Neural progenitor cell (in vitro differentiated cells): ENCODE data around the gene LMNTD1. TPM values are rescaled to one million over a fixed set of nuclear protein-coding genes. Genes with fewer than 3 reads are reported as not detected.
"Not testable (repeated sequence)": the region's sequence is repeated elsewhere in the genome, so short reads cannot be mapped to it uniquely, and the experiment has no call there.

Source experiments
- DNase-seq: peaks from one replicate; pipeline ENCODE4 v3.0.0-alpha.2; 2016; ENCODE audit warnings: low spot score
- H2AFZ ChIP-seq: fragments of 200-600 bp; sonication (generic); replicated peaks from 2 replicates; pipeline ENCODE4 v1.6.1; 2016; ENCODE audit warnings: antibody characterized with exemption
- H3F3A ChIP-seq: fragments of 200-600 bp; sonication (generic); 2 replicates; pipeline ENCODE4 v1.6.1; 2016; ENCODE audit warnings: antibody characterized with exemption, low read depth
- H3K27ac ChIP-seq: fragments of 200-600 bp; sonication (generic); 2 replicates; pipeline ENCODE4 v1.5.1; 2016; ENCODE audit warnings: mild to moderate bottlenecking
- H3K27me3 ChIP-seq: fragments of 200-600 bp; sonication (generic); 2 replicates; pipeline ENCODE4 v1.6.1; 2016; ENCODE audit warnings: mild to moderate bottlenecking, moderate library complexity
- H3K36me3 ChIP-seq: fragments of 200-600 bp; sonication (generic); 2 replicates; pipeline ENCODE4 v1.5.1; 2016
- H3K4me1 ChIP-seq: fragments of 200-600 bp; sonication (generic); 2 replicates; pipeline ENCODE4 v1.6.1; 2016; ENCODE audit warnings: mixed run types
- H3K4me2 ChIP-seq: fragments of 200-600 bp; sonication (generic); 2 replicates; pipeline ENCODE4 v1.6.1; 2016
- H3K4me3 ChIP-seq: fragments of 200-600 bp; sonication (generic); 2 replicates; pipeline ENCODE4 v1.5.1; 2016
- H3K79me2 ChIP-seq: fragments of 200-600 bp; sonication (generic); 2 replicates; pipeline ENCODE4 v1.6.1; 2016; ENCODE audit warnings: low read depth
- H3K9ac ChIP-seq: fragments of 200-600 bp; sonication (generic); 2 replicates; pipeline ENCODE4 v1.6.1; 2016
- H3K9me3 ChIP-seq: fragments of 200-600 bp; sonication (generic); 2 replicates; pipeline ENCODE4 v1.5.1; 2016; ENCODE audit warnings: low read depth
- H4K20me1 ChIP-seq: fragments of 200-600 bp; sonication (generic); 2 replicates; pipeline ENCODE4 v1.6.1; 2016; ENCODE audit warnings: low read depth
- H3K27ac Mint-ChIP-seq: 3 replicates; pipeline ENCODE4 v1.8.0; 2021; ENCODE audit warnings: mixed read lengths
- H3K27me3 Mint-ChIP-seq: 2 replicates; pipeline ENCODE4 v1.8.0; 2022; ENCODE audit warnings: low read depth, mild to moderate bottlenecking, inconsistent platforms, moderate library complexity, mixed read lengths; ENCODE audit not compliant: insufficient read depth
- H3K36me3 Mint-ChIP-seq: 3 replicates; pipeline ENCODE4 v1.8.0; 2021; ENCODE audit warnings: mixed read lengths
- H3K4me1 Mint-ChIP-seq: 3 replicates; pipeline ENCODE4 v1.8.0; 2021; ENCODE audit warnings: mixed read lengths
- H3K4me3 Mint-ChIP-seq: 3 replicates; pipeline ENCODE4 v1.8.0; 2021; ENCODE audit warnings: mild to moderate bottlenecking, moderate library complexity, mixed read lengths
- H3K9me3 Mint-ChIP-seq: 3 replicates; pipeline ENCODE4 v1.8.0; 2020; ENCODE audit warnings: mixed read lengths
- EZH2 ChIP-seq: fragments of 200-600 bp; sonication (generic); IDR thresholded peaks from 2 replicates; pipeline ENCODE4 v1.6.1; 2017; ENCODE audit warnings: antibody characterized with exemption, mild to moderate bottlenecking, moderate library complexity
- EZH2phosphoT487 ChIP-seq: fragments of 200-600 bp; sonication (generic); IDR thresholded peaks from 2 replicates; pipeline ENCODE4 v1.6.1; 2017; ENCODE audit warnings: antibody characterized with exemption
- total RNA-seq: library from RNA; depleted of rRNA; stranded (reverse); fragments of >200 nt; gene quantifications from 2 replicates; pipeline ENCODE4 v1.2.3, GENCODE V29; 2015; ENCODE audit warnings: low replicate concordance
- TF ChIP-seq, protein P1 (sequence below): fragments of 200-600 bp; sonication (generic); IDR thresholded peaks from 2 replicates; pipeline ENCODE4 v1.5.1; 2017; ENCODE audit warnings: antibody characterized with exemption, mild to moderate bottlenecking

The LMNTD1 gene
- total RNA-seq, 1 donor from 2014 or later = not detected

GRCh38 chr12:25494926-25495325, 58.2 kb downstream of the LMNTD1 start:
- Mint-ChIP-seq H3K4me1 (peaks cover 6% of the 10 kb centered on the region), H3K9me3 (peaks cover 11% of the 10 kb centered on the region), H3K27ac (no peak overlapping the region), H3K36me3 (no peaks in the 10 kb centered on the region), H3K4me3 (no peak overlapping the region), H3K27me3 (no peaks in the 10 kb centered on the region)
- DNase-seq = no peak
- H3K79me2 ChIP-seq = no peaks in the 10 kb centered on the region
- H3K4me2 ChIP-seq = no peak overlapping the region
- no peak overlapping the region for H3K4me3 ChIP-seq
- peaks cover 24% of the 10 kb centered on the region for H3K4me1 ChIP-seq
- no peak overlapping the region for H3K9ac ChIP-seq
- H3F3A ChIP-seq = peaks cover 21% of the 10 kb centered on the region
- H3K36me3 ChIP-seq = no peaks in the 10 kb centered on the region
- no peak overlapping the region for H3K27ac ChIP-seq
- H3K9me3 ChIP-seq = peaks cover 5% of the 10 kb centered on the region
- peaks cover 48% of the 10 kb centered on the region for H3K27me3 ChIP-seq
- H4K20me1 ChIP-seq = no peaks in the 10 kb centered on the region
- no peak for TF ChIP-seq EZH2
- no peak for TF ChIP-seq EZH2phosphoT487
- TF ChIP-seq, protein P1, sequence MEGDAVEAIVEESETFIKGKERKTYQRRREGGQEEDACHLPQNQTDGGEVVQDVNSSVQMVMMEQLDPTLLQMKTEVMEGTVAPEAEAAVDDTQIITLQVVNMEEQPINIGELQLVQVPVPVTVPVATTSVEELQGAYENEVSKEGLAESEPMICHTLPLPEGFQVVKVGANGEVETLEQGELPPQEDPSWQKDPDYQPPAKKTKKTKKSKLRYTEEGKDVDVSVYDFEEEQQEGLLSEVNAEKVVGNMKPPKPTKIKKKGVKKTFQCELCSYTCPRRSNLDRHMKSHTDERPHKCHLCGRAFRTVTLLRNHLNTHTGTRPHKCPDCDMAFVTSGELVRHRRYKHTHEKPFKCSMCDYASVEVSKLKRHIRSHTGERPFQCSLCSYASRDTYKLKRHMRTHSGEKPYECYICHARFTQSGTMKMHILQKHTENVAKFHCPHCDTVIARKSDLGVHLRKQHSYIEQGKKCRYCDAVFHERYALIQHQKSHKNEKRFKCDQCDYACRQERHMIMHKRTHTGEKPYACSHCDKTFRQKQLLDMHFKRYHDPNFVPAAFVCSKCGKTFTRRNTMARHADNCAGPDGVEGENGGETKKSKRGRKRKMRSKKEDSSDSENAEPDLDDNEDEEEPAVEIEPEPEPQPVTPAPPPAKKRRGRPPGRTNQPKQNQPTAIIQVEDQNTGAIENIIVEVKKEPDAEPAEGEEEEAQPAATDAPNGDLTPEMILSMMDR = no peak
- H2AFZ ChIP-seq = no peak overlapping the region

GRCh38 chr12:25493682-25494081, 59.4 kb downstream of the LMNTD1 start:
- H3K79me2 ChIP-seq = no peaks in the 10 kb centered on the region
- H3K27ac Mint-ChIP-seq = no peak overlapping the region
- peaks cover 21% of the 10 kb centered on the region for H3F3A ChIP-seq
- no peaks in the 10 kb centered on the region for H3K27me3 Mint-ChIP-seq
- peaks cover 51% of the 10 kb centered on the region for H3K27me3 ChIP-seq
- H3K36me3 ChIP-seq = no peaks in the 10 kb centered on the region
- H3K4me1 Mint-ChIP-seq = peaks cover 8% of the 10 kb centered on the region
- peaks cover 28% of the 10 kb centered on the region for H3K4me1 ChIP-seq
- H4K20me1 ChIP-seq = no peaks in the 10 kb centered on the region
- DNase-seq = no peak
- no peak overlapping the region for H3K9ac ChIP-seq
- TF ChIP-seq EZH2phosphoT487 = no peak
- TF ChIP-seq EZH2 = no peak
- H3K4me3 Mint-ChIP-seq = no peak overlapping the region
- H3K27ac ChIP-seq = no peak overlapping the region
- H3K4me3 ChIP-seq = no peak overlapping the region
- no peak overlapping the region for H2AFZ ChIP-seq
- H3K36me3 Mint-ChIP-seq = no peaks in the 10 kb centered on the region
- peaks cover 5% of the 10 kb centered on the region for H3K9me3 ChIP-seq
- peaks cover 15% of the 10 kb centered on the region for H3K9me3 Mint-ChIP-seq
- no peak overlapping the region for H3K4me2 ChIP-seq

- Histone ChIP-seq H3K9ac (no peak overlapping the region), H3K4me3 (no peak overlapping the region), H3K9me3 (no peaks in the 10 kb centered on the region), H4K20me1 (no peaks in the 10 kb centered on the region), H3K27ac (no peak overlapping the region), H3F3A (peaks cover 21% of the 10 kb centered on the region), H3K4me2 (peak overlapping the region; percentile 54), H3K79me2 (no peaks in the 10 kb centered on the region), H3K27me3 (peaks cover 51% of the 10 kb centered on the region), H2AFZ (no peak overlapping the region), H3K36me3 (no peaks in the 10 kb centered on the region), H3K4me1 (peaks cover 28% of the 10 kb centered on the region)
- peaks cover 8% of the 10 kb centered on the region for H3K4me1 Mint-ChIP-seq
- no peak overlapping the region for H3K27ac Mint-ChIP-seq
- peak; percentile 85 for DNase-seq
- no peak overlapping the region for H3K4me3 Mint-ChIP-seq
- peak; percentile 98 for TF ChIP-seq EZH2phosphoT487
- TF ChIP-seq, protein P1 = no peak
- H3K36me3 Mint-ChIP-seq = no peaks in the 10 kb centered on the region
- H3K27me3 Mint-ChIP-seq = no peaks in the 10 kb centered on the region
- H3K9me3 Mint-ChIP-seq = peaks cover 13% of the 10 kb centered on the region
Observed at GRCh38 chr12:25491396-25492325, 61.4 kb downstream of the LMNTD1 start.

- H3K27ac ChIP-seq = not testable (repeated sequence)
Observed at GRCh38 chr12:25488956-25489870, 63.9 kb downstream of the LMNTD1 start.

More at GRCh38 chr12:25488956-25489870, 63.9 kb downstream of the LMNTD1 start:
- not testable (repeated sequence) for H3K36me3 ChIP-seq, H3K4me1 Mint-ChIP-seq, H3K9me3 Mint-ChIP-seq, H3K9me3 ChIP-seq, H3K27me3 Mint-ChIP-seq, H4K20me1 ChIP-seq, H3K9ac ChIP-seq, H3K79me2 ChIP-seq, H3K27ac Mint-ChIP-seq, H3K36me3 Mint-ChIP-seq
- Histone ChIP-seq H3K4me2 (peak overlapping the region; percentile 51), H2AFZ (peak overlapping the region; percentile 37), H3F3A (peaks cover 21% of the 10 kb centered on the region), H3K4me1 (peaks cover 28% of the 10 kb centered on the region), H3K27me3 (peaks cover 41% of the 10 kb centered on the region), H3K4me3 (peak overlapping the region; percentile 45)
- peak; percentile 42 for DNase-seq
- H3K4me3 Mint-ChIP-seq = peak overlapping the region; percentile 67
